SU-DHL-6 (cell line): Measurements from ENCODE around the gene GANAB.
"Not testable (repeated sequence)": the region's sequence is repeated elsewhere in the genome, so short reads cannot be mapped to it uniquely, and the experiment has no call there.

Experiments
- H2AFZ ChIP-seq: fragments of 200-600 bp; sonication (generic); 2 replicates; pipeline ENCODE4 v1.6.1; 2014; ENCODE audit warnings: low read depth, mild to moderate bottlenecking, moderate library complexity, mixed read lengths, antibody characterized with exemption, low read length; ENCODE audit not compliant: severe bottlenecking
- H3F3A ChIP-seq: fragments of 200-600 bp; shearing (Covaris generic); 2 replicates; pipeline ENCODE4 v1.6.0; 2016; ENCODE audit warnings: antibody characterized with exemption, mild to moderate bottlenecking; ENCODE audit not compliant: insufficient read depth
- H3K27ac ChIP-seq: fragments of 200-600 bp; sonication (generic); 2 replicates; pipeline ENCODE4 v1.5.1; 2016; ENCODE audit warnings: low read depth, mild to moderate bottlenecking, low read length, moderate library complexity, mixed read lengths
- H3K27me3 ChIP-seq: fragments of 200-600 bp; sonication (generic), shearing (Covaris generic); 2 replicates; pipeline ENCODE4 v1.6.0; 2014; ENCODE audit warnings: mild to moderate bottlenecking, low read length
- H3K36me3 ChIP-seq: fragments of 200-600 bp; sonication (generic); 2 replicates; pipeline ENCODE4 v1.6.1; 2014; ENCODE audit warnings: mild to moderate bottlenecking, low read length, mixed read lengths
- H3K4me2 ChIP-seq: fragments of 300-600, 200-600 bp; shearing (Covaris generic), sonication (generic); 2 replicates; pipeline ENCODE4 v1.6.0; 2014; ENCODE audit warnings: low read length, low read depth, mild to moderate bottlenecking; ENCODE audit not compliant: poor library complexity, severe bottlenecking
- H3K4me3 ChIP-seq: fragments of 200-600 bp; sonication (generic); 2 replicates; pipeline ENCODE4 v1.5.1; 2014; ENCODE audit warnings: antibody characterized with exemption, low read length, mild to moderate bottlenecking, mixed read lengths; ENCODE audit not compliant: insufficient read depth, poor library complexity, severe bottlenecking
- H3K79me2 ChIP-seq: fragments of 200-600 bp; sonication (generic); 2 replicates; pipeline ENCODE4 v1.6.1; 2014; ENCODE audit warnings: mild to moderate bottlenecking, low read length, moderate library complexity; ENCODE audit not compliant: insufficient read depth
- H3K9ac ChIP-seq: fragments of 200-600 bp; sonication (generic); 2 replicates; pipeline ENCODE4 v1.7.0; 2014; ENCODE audit warnings: mild to moderate bottlenecking, low read length
- H3K9me2 ChIP-seq: fragments of 200-600 bp; sonication (generic); replicated peaks from 2 replicates; pipeline ENCODE4 v1.6.1; 2014; ENCODE audit warnings: low read length; ENCODE audit not compliant: insufficient read depth
- H3K9me3 ChIP-seq: fragments of 200-600 bp; sonication (generic); 2 replicates; pipeline ENCODE4 v1.6.1; 2014; ENCODE audit warnings: low read length, mixed read lengths; ENCODE audit not compliant: insufficient read depth
- H4K20me1 ChIP-seq: fragments of 200-600 bp; sonication (generic); 2 replicates; pipeline ENCODE4 v1.6.1; 2014; ENCODE audit warnings: low read depth, mild to moderate bottlenecking, antibody characterized with exemption, low read length, moderate library complexity, mixed read lengths
- EZH2phosphoT487 ChIP-seq: fragments of 200-600 bp; sonication (generic), shearing (Covaris generic); conservative IDR thresholded peaks from 2 replicates; pipeline ENCODE4 v1.6.1; 2018; ENCODE audit warnings: mild to moderate bottlenecking, antibody characterized with exemption, low read length, moderate library complexity, mixed read lengths
- TF ChIP-seq, protein P1 (sequence below): fragments of 200-600 bp; sonication (generic); IDR thresholded peaks from one replicate; pipeline ENCODE4 v1.5.1; 2017; ENCODE audit warnings: antibody characterized with exemption, mild to moderate bottlenecking, low read length, moderate library complexity; ENCODE audit not compliant: insufficient read depth, poor library complexity, severe bottlenecking

Gene GANAB

DNA sequence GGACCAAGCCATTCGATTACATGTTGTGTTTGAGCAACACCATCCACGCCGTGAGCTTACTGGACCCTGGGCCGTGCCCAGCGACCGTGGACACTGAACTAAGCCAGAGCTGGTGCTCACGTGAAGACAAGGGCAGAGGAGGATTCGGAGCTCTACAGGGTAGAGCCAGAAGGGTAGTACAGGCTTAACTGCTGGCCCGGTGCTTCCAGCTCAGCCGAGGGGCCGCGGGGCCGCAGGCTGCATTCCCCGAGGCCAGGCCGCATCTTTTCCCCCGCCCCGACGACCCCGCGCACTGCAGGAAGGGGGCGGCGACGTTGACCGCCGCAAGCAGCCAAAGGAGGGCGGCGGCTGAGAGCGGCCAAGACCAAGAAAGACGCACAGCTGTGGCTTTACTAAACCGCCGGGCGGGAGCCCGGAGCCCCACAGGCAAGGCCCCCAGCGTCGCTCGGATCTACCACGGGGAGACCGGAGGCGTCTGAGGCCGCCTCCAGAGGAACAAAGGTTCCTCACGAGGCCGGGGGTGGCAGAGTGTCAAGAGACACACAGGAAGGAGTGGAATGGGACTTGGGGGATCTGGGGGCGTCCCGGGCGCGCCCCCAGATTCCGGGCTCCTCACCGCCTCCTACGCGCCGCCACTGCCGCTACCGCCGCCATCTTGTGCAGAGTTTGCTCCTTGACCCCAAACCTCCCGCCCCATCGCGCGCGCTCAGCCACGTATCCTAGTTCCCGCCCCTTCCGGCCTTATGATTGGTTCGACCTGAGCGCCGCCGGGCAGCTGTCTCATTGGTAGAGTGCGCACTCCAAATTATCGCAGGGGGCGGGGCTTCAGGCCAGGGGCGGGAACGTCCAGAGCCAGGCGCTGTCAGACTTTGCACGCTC, at the start of gene GANAB:
Gene GANAB (minus strand): TSS at position 668 of the 879 bp plus-strand sequence. CDS start 14 bp downstream, at position 654.
- H2AFZ ChIP-seq = no peak within 1 kb of the TSS
- no peaks in the 10 kb centered on the region for H4K20me1 ChIP-seq
- peaks cover 49% of the 10 kb centered on the region for H3K79me2 ChIP-seq

DNA sequence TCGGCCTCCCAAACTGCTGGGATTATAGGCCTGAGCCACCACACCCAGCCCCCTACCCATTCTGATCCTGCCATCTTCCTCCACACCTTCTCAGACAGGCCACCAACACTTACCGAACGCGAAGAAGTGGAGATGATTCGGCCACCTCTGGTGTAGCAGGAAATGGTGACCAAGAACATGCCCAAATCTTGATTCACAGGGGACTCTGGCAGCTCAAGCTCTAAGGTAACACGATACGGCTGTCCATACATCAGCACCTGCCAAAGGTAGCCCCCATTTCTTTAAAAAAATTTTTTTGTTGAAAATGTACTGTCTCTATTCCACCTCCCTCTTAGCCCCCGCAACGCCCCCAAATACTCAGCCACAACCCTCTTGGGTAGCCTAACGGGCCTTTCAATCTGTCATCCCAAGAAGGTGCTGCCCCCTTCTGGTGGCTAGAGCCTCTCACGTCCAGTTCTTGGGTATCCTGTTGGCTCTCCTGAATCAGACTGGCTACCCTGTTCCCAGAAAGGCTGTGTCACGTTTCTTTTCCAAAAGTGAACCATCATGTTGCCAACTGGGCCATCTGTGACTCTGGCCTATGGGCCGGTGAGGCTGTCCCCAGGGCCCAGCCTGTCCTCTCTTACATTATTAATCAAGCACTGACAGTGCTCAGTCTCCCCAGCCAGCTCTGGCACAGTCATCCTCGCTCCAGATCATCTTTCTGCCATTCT, 48.2 kb upstream of the GANAB start:
- Histone ChIP-seq H3K4me2 (no peak overlapping the region), H3K9ac (no peak overlapping the region), H3K36me3 (no peaks in the 10 kb centered on the region), H3K9me2 (no peaks in the 10 kb centered on the region), H3K9me3 (no peaks in the 10 kb centered on the region), H3K27ac (no peak overlapping the region), H3K4me3 (no peak overlapping the region), H2AFZ (no peak overlapping the region), H4K20me1 (no peaks in the 10 kb centered on the region), H3K79me2 (no peaks in the 10 kb centered on the region), H3K27me3 (no peaks in the 10 kb centered on the region), H3F3A (0 out of 2 replicates have a peak, but pooled peaks cover 3% of the 10 kb centered on the region)
- TF ChIP-seq, protein P1, sequence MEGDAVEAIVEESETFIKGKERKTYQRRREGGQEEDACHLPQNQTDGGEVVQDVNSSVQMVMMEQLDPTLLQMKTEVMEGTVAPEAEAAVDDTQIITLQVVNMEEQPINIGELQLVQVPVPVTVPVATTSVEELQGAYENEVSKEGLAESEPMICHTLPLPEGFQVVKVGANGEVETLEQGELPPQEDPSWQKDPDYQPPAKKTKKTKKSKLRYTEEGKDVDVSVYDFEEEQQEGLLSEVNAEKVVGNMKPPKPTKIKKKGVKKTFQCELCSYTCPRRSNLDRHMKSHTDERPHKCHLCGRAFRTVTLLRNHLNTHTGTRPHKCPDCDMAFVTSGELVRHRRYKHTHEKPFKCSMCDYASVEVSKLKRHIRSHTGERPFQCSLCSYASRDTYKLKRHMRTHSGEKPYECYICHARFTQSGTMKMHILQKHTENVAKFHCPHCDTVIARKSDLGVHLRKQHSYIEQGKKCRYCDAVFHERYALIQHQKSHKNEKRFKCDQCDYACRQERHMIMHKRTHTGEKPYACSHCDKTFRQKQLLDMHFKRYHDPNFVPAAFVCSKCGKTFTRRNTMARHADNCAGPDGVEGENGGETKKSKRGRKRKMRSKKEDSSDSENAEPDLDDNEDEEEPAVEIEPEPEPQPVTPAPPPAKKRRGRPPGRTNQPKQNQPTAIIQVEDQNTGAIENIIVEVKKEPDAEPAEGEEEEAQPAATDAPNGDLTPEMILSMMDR = peak; percentile 85
- no peak for TF ChIP-seq EZH2phosphoT487

More for the DNA sequence above, at the start of gene GANAB:
- Histone ChIP-seq H3K4me2 (peak within 1 kb of the TSS; percentile 86), H3K27me3 (no peaks in the 10 kb centered on the region), H3K4me3 (peak within 1 kb of the TSS; percentile 89), H3K9me3 (no peaks in the 10 kb centered on the region), H3K27ac (peak within 1 kb of the TSS; percentile 79), H3F3A (peaks cover 4% of the 10 kb centered on the region), H3K9ac (peak within 1 kb of the TSS; percentile 98), H3K9me2 (no peaks in the 10 kb centered on the region), H3K36me3 (no peaks in the 10 kb centered on the region)
- no peak for TF ChIP-seq EZH2phosphoT487
- TF ChIP-seq, protein P1 = no peak

DNA sequence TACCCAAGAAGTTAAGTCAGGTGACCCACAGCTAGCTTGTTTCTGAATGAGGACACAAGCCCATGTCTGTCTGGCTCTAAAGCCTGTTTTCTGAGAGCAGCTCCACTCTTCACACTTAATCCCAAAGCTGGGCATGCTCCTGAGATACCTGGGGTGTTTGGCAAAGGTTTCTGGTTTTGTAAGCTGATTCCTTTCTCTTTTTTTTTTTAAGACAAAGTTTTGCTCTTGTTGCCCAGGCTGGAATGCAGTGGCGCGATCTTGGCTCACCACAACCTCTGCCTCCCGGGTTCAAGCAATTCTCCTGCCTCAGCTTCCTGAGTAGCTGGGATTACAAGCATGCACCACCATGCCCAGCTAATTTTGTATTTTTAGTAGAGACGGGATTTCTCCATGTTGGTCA, 47.2 kb upstream of the GANAB start:
- not testable (repeated sequence) for H3K36me3 ChIP-seq, H3K4me2 ChIP-seq, H3F3A ChIP-seq, H3K4me3 ChIP-seq, H3K9ac ChIP-seq, H3K9me3 ChIP-seq, H4K20me1 ChIP-seq, H3K79me2 ChIP-seq, H3K27ac ChIP-seq, H3K27me3 ChIP-seq, H2AFZ ChIP-seq, H3K9me2 ChIP-seq
